EH (cell line): ENCODE data around the gene VPS16.
"Not testable (repeated sequence)": the region's sequence is repeated elsewhere in the genome, so short reads cannot be mapped to it uniquely, and the experiment has no call there.

ENCODE experiments used
- DNase-seq: peaks from one replicate; pipeline ENCODE4 v3.0.0-alpha.2; 2015; ENCODE audit warnings: low read depth

Gene VPS16

DNA sequence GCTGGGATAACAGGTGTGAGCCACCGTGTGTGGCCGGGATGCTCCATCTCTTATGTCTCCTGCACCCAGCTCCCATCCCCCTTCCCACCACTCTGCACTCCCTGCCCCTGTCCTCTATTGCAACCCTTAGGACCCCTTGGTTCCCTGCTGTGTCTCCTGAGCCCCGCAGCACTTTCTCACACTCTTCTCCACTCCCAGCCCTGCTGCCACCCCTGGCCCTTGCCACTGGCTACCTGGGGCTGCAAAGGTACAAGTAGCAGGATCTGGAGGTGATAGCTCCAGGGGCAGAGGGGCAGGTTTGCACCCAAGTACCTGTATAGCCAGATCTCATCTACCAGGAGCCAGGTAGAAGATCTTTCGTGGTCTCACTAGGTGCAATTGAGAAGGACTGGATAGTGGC, 33.5 kb upstream of the VPS16 start:
- no peak for DNase-seq

DNA sequence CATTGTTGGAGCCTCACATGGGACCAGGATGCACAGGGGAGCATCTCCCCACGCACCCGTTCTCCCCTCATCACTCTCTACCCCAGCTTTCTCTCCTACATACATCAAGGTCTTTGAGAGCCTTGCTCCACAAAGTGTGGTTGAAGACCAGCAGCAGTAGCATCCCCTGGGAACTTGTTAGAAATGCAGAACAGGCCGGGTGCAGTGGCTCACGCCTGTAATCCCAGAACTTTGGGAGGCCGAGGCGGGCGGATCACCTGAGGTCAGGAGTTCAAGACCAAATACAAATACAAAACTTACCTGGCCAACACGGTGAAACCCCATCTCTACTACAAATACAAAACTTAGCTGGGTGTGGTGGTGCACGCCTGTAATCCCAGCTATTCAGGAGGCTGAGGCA, 32.6 kb upstream of the VPS16 start:
- DNase-seq: not testable (repeated sequence)

DNA sequence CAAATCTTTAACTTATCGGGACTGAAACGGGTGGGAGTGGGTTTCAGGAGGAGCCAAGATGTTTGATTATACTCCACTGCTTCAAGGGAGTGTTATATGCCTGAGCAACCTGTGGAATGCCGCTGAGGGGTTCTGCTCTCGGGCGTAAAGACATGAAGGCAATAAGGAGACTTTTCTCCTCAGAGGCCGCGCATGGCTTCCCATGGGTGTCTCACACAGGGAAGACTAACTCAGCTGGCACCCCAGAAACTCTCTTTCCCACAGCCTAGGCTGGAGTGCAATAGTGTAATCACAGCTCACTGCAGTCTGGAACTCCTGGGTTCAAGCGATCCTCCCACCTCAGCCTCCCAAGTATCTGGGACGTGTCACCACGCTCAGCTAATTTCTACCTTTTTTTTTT, 30.9 kb upstream of the VPS16 start:
- no peak for DNase-seq

DNA sequence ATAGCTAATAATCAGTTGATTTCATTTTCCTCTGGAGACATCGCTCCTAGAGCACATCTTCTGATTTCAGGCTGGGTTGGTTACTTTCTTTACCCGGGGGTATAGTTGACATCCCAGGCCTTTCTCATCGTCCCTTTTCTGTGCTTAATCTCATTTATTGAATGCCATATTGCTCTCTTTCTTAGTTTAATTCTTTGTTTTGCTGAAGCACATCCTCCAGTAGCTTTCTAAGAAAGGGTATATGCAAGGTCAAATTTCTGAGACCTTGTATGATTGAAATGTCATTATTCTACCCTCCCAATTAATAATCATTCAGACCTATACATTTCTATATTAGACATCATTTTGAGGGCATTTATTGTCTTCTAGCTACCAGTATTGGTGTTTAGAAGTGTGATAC, 28.4 kb upstream of the VPS16 start:
- no peak for DNase-seq

DNA sequence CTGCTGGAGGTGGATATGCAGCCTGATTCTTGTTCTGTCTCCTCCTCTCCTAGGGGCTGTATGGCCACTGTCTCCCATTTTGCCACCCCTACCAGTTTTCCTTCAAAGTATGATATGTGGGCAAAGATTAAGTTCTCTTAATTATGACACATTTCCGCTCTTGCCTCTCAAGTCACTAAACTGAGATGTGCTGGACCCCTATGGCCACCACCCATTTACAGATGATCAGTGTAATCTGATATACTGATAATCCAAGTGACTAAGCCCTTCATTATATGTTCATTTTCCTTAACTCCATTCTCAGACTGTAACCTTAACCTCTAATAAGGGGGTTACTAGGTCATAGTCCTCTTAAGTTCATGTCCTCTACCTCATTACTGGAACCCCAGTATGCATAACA, 26.5 kb upstream of the VPS16 start:
- DNase-seq: peak; percentile 39

DNA sequence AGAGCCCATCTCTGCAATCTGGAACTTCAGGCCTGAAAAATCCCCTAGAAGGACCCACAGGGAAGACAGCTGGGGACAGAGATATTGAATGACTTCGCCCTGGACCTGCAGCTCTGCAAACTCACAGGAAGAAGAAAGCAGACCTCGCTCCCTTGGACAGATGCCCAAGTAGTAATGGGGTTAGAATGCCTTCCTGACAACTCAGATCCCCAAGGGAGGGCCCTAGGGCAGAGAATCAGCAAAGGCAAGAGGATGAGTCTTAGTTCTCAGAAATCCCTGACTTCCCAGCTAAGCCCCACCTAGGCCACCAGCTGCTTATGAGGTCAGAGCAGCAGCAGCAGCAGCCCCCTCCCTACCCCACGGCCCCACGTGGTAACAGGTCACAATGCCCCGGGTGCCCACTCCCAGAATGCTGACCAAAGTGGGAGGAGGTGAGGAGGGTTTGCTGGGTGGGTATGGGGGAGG, 25.9 kb upstream of the VPS16 start, which contains the start of gene C20orf141:
TSS of gene C20orf141 (plus strand) at position 401 of the 465 bp plus-strand sequence. CDS start 198 bp downstream, outside the sequence.
- DNase-seq: peak; percentile 99

DNA sequence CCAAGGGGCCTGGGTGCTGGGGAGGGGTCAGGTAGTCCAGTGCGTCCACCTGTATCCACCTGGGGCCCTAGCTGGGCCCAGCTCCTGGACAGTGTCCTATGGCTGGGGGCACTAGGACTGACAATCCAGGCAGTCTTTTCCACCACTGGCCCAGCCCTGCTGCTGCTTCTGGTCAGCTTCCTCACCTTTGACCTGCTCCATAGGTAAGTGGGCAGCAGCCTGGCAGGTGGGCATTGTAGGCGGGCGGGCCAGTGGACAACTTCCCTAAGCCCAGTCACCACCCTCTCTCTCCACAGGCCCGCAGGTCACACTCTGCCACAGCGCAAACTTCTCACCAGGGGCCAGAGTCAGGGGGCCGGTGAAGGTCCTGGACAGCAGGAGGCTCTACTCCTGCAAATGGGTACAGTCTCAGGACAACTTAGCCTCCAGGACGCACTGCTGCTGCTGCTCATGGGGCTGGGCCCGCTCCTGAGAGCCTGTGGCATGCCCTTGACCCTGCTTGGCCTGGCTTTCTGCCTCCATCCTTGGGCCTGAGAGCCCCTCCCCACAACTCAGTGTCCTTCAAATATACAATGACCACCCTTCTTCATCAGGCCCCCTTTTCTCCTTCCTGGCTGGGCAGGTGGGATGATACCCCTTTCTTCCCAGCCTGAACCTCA, 25.2 kb upstream of the VPS16 start:
- DNase-seq: no peak

DNA sequence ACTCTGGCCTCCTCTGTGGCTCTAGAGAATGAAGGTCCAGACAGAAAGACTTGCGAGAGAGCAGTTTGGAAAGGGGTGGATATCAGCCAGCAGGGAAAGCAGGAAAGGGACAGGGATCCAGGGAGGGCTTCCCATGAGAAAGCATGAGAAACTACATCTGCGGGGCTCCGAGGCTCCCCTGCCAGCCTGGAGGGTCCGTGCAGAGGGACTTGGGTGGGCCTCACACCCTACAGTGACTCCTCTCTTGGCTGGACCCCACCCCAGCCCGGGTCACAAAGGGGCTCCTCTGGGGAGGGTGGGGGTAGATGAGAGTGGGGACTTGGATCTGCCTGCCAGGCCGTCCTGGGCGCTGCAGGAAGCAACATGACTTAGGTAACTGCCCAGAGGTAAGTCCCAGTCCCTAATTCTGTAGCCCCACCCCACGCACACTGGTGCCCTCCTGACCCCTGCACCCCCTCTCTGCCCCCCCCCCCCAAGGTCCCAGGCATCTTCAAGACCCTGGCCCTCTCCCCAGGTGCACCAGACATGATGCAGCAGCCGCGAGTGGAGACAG, 24.4 kb upstream of the VPS16 start, which contains the start of gene TMEM239:
TSS of gene TMEM239 (plus strand) at position 335 of the 553 bp plus-strand sequence. CDS start at position 526, 191 bp downstream.
- no peak for DNase-seq

DNA sequence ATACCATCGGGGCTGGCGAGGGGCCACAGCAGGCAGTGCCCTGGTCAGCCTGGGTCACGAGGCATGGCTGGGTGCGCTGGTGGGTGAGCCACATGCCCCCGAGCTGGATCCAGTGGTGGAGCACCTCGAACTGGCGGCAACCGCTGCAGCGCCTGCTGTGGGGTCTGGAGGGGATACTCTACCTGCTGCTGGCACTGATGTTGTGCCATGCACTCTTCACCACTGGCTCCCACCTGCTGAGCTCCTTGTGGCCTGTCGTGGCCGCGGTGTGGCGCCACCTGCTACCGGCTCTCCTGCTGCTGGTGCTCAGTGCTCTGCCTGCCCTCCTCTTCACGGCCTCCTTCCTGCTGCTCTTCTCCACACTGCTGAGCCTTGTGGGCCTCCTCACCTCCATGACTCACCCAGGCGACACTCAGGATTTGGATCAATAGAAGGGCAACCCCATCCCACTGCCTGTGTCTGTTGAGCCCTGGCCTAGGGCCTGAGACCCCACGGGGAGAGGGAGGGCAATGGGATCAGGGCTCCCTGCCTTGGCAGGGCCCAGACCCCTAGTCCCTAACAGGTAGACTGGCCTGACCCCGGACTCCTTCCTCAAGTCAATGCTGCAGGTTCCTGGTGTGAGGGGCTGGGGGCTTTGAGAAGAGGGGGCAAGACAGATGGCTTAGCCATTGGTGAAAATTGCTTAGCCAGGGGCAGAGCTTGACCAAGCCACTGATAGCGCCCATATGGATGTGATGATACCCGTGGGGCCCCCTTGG, 23.8 kb upstream of the VPS16 start:
- DNase-seq: no peak

DNA sequence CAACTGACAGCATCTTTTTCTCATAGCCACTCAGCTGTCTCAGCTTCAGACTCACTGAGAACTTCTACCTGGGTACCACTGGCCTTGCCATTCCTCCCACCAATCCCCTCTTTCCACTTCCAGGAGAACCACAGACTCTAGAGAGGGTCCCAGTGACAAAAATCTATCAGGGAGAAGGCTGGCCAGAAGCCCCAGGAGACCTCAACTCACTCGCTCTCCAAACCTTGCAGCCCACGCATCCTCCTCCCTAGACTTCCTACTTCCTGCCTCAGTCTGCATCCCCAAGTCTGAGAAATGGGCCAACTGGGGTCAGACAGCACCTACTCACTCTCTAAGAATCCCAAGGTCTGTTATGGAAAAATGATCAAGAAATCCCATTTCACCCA, 23.2 kb upstream of the VPS16 start:
- DNase-seq: no peak

DNA sequence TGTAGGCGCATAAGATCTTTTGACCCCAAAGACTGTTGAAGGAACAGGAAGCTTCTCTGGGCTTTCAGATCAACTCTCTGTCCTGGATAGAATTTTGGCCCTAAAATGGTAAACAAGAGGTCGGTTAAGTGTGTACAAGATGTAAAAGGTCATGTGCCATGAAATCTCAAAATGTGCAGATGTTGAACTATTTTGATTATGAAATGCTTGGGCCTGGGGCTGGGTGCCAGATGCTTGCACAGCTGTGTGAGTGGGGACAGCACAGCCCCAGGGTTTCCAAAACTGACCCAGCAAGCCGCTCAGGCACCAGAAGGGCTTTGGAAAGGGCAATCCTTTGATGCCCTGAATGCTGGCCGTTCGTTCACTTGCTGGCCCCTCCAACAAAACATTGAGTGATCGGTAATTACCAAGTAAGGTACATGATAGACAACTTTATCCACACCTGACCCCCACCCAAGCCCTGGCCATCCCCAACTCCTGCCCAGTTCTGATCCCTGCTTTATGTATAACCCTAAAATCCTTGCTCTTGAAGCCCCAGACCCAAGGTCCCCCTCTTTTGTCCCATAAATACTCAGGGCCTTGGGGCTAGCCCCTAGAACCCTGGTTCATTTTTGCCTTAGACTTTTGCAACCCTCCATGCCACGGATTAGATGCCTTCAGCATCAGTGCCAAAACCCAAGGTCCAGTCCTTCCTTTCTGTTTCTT, 22.5 kb upstream of the VPS16 start:
- no peak for DNase-seq

DNA sequence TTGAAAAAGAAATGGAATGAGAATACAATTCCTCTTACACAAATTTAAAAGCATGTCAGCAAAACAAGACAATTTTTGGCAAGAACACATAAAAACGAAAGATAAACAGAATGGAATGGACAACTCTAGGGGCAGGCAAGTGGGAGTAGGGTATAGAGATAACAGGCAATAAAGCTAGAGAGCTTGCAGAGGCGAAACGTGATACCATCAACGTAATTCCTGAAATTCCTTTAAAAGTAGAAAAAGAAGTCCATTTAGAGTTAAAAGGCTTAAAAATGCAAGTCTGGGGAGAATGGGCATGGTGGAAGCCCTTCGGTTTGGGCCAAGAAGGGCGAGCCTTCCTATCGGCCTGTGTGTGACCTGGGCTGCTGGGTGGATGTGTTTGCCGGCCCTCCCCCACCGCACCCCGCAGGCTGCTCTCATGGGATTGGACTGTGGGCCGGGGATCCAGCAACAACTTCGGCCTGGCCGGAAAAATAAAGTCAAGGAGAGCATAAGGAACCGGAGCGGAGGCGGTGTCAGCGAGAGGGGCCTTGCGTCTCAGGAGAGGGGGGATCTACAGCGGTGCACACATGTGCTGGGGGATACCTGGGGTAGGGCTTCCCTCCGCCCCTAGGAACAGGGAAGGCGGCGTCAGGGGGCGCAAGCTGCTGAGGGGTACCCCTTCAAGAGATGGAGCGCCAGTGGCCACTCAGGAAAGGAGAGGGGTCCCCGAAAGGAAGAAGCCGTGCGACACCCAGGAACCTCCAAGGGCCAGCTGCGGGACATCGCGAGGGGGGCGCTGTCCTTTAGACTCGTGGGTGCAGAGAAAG, 20.3 kb upstream of the VPS16 start:
- DNase-seq: peak; percentile 90

DNA sequence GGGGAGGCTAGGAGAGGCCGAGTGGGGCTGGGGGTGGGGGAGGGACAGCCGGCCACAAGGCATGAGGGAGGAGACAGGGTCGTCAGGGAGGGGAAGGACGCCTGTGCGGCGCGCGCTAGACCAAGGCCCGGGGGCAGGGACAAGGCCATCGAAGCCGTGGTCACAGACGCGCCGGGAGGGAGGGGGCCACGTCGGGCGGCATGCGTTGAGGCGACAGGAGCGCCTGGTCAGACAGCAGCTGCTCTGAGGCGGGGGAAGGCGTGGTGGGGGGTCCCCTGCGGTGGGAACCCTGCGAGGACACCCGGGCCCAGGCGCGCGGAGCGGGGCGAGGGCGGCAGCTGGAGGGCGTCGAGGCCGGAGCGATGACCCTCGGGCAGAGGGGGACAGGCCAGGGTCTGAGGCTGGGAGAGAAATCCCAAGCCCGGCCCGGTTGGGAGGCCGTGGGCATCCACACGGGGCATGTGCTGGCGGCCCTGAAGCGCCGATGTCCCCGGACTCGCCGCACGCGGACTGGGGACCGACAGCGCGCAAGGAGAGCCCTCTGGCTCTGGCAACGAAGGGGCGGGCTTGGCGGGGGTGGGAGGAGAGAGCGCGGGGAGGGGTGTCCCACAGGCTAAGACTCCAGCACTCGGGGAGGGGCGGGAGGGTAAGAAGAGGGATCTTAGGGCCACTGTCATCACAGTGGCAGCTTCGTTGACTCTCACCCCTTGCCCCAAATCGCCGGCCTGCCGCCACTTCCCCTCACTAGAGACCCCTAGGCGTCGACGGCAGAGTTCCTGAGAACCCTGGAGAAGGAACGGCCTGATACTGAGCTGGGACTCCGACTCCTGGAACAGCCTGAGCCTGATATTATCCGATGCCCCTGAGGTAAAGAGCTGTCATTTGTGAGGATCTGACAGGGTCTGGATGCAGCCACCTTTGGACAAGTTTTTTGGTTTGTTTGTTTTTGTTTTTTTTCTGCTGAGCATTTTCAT, 19.4 kb upstream of the VPS16 start:
- no peak for DNase-seq

DNA sequence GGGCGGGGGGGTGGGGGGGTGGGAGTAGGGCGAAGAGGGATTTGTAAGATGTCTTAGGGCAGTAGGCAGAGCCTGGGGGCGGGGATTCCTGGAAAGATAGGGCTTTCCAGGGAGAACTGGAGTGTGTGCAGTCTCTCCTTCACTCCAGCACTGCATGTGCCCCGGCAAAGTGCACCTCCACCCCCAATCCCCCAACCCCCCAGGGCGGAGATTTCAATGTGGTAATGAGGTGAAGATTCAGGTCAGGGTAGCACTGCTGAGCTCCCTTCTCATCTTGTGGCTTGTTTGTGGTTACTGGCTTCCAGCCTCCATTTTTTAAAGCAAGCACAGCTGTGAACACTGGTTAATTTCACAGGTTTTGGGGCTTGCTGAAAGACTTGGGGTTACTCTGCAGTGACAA, 18.5 kb upstream of the VPS16 start:
- peak; percentile 44 for DNase-seq

DNA sequence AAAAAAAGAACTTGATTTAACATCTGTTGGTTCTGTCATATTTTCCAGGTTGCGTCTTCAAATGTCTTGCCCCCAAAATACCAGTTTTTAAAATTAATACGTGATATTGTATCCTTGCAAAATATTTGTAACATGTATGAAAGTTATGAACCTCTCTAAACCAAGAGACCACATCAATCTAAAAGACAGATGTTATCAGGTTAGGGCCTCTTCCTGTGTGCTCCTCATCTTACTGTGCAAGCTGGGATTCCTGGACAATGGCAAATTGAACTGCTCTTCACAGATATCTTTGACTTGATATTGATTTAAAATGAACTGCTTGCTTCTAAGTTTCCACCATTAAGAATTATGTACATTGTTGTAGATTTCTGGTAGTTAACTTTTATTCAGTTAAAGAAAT, 14.8 kb upstream of the VPS16 start:
- DNase-seq: no peak

DNA sequence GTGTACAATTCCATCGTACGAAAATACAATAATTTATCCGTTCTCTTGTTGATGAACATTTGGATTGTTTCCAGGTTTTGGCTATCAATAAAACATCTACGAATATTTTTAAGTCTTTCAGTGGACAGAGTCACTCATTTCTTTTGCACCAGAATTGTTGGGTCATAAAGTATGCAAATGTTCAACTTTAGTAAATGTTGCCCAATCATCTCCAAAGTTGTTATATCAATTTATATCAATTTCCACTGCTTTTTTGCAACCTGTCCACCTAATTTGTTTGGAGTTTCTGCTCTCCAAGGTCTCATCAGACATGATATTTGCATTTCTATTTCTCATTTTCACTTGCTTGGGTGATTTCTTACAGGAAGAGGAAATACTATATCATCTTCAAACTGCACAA, 13.9 kb upstream of the VPS16 start:
- DNase-seq: no peak

DNA sequence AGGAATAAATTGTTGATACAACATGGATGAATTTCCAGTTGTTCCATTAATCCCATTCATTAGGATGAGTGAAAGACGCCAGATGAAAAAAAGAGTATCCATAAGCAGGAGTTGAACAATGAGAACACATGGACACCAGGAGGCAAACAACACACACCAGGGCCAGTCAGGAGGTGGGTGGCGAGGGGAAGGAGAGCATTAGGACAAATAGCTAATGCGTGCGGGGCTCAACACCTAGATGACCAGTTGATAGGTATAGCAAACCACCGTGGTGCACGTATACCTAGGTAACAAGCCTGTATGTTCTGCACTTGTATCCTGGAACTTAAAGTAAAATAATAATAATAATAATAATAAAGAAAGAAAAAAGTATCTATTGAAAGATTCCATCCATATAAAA, 11.2 kb upstream of the VPS16 start:
- DNase-seq: no peak

DNA sequence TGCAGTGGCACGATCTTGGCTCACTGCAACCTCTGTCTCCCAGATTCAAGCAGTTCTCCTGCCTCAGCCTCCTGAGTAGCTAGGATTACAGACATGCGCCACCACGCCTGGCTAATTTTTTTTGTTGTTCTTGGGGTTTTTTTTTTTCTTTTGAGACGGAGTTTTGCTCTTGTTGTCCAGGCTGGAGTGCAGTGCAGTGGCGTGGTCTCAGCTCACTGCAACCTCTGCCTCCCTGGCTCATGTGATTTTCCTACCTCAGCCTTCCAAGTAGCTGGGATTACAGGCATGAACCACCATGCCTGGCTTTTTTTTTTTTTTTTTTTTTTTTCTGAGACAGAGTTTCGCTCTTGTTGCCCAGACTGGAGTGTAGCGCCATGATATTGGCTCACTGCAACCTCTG, 9.3 kb upstream of the VPS16 start:
- not testable (repeated sequence) for DNase-seq

DNA sequence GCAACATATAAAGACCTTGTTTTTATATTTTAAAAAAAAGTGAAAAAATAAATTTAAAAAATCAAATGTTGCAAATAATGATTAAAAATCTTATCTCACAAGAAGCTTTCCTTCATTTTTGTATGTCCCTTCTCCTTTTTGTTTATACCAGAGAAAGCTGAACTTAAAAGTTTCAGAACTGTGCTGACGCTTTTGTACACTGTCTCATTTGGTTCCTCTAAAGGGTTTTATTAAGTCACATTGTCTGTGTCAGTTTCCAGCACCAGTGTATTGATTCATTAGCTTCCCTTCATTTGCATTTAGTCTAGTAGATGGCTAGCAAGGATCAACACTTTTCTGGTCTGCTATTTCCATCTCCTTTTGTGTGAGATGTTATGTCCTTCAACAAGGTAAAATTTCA, 6.8 kb upstream of the VPS16 start:
- DNase-seq: no peak

DNA sequence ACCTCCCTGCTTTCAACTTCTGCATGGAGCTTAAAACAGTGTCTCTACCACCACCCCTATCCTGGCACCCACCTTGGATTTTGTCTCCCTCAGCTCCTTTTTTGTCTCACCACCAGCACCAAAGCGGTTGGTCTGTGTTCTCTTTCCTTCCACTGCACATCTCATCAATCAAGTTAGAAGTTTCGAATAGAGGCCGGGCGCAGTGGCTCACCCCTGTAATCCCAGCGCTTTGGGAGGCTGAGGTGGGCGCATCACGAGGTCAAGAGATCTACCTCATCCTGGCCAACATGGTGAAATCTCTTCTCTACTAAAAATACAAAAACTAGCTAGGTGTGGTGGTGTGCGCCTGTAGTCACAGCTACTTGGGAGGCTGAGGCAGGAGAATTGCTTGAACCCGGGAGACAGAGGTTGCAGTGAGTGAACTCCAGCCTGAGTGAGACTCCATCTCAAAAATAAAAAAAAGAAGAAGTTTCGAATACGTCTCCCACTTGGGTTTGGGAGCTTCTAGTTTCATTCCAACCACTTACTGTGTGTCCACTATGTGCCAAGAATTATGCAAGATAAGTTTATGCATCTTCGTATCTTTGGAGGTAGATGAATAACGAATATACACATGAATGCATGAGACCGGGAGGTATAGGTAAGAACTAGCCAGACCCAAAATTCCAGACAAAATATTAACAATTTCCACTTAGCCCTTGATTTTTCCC, 6.0 kb upstream of the VPS16 start:
- no peak for DNase-seq
